HG02623 (cell line): ENCODE measurements around the gene OLR1.
A peak's percentile ranks its signal among the peaks of the same experiment; 100 is the strongest.
"Not testable (repeated sequence)": the region's sequence is repeated elsewhere in the genome, so short reads cannot be mapped to it uniquely, and the experiment has no call there.

Experiments used
- ATAC-seq: cut with Tn5 transposase; IDR thresholded peaks from one replicate; pipeline ENCODE4 v1.9.1; 2021; ENCODE audit warnings: moderate library complexity; ENCODE audit not compliant: unreplicated experiment

The OLR1 gene

GRCh38 chr12:10171973-10172728 lies at the start of gene OLR1:
OLR1 (minus strand) TSS chr12:10172132; CDS start chr12:10172077, 55 bp downstream.
- ATAC-seq = no peak

DNA sequence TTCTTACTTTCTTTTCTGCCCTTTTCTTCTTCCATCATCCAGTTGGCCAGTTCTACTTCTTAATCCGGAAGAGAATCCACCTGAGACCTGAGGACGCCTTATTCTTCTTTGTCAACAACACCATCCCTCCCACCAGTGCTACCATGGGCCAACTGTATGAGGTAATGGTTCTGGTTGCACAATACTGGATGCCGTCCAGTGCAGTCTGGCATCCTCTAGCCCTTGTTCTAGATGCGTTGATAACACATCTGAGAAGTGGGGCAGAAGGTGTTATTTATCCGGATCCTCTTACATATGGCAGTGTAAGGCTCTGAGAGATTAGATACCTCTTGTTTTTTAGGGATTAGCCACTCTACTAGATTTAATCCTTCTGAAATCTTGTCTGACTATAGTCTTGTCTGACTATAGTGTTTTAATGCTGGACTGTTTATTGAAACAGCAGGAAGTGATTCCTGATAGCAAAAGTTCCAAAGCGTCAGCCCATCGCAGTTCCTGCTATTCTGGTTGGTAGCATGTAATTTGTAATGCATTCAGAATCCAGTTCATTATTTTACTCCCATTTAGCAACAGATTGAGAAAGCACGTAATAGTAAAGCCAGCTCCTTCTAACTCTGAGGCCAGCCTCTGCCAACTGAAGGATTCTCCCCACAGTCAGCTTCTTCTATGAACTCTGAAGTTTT lies 48.6 kb upstream of the OLR1 start:
- ATAC-seq = no peak

- no peak for ATAC-seq
Observed at GRCh38 chr12:10218021-10218420, 46.1 kb upstream of the OLR1 start.

DNA sequence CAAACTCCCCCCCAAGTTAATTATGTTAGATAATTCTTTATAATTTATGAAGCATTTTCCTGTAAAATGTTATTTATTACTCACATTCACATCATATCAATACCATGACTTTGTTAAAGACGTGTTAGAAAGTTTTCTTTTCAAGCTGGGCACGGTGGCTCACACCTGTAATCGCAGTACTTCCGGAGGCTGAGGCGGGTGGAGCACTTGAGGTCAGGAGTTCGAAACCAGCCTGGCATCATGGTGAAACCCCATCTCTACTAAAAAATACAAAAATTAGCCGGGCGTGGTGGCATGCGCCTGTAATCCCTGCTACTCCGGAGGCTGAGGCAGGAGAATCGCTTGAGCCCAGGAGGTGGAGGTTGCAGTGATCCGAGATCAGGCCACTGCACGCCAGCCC lies 44.0 kb upstream of the OLR1 start:
- not testable (repeated sequence) for ATAC-seq

DNA sequence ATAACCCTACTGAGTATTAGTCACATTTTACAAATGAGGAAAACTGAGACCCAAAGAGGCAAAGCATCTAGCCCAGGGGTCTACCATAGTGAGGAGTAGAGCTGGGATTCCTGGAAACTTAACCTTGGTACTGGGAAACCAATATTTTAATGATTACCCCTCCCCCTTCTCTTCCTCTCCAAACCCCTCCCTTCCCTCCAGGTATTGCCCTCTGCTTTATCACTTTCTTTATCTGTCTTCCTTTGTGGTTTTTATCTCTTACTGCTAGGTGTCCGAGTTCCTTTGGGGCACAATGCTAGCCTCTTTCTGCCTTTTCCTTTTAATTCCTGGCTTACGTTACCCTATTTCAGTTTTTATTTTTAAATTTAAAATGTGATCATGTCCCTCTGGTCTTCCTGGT lies 43.5 kb upstream of the OLR1 start:
- ATAC-seq = no peak

GRCh38 chr12:10214895-10215267 lies 42.9 kb upstream of the OLR1 start:
- no peak for ATAC-seq

DNA sequence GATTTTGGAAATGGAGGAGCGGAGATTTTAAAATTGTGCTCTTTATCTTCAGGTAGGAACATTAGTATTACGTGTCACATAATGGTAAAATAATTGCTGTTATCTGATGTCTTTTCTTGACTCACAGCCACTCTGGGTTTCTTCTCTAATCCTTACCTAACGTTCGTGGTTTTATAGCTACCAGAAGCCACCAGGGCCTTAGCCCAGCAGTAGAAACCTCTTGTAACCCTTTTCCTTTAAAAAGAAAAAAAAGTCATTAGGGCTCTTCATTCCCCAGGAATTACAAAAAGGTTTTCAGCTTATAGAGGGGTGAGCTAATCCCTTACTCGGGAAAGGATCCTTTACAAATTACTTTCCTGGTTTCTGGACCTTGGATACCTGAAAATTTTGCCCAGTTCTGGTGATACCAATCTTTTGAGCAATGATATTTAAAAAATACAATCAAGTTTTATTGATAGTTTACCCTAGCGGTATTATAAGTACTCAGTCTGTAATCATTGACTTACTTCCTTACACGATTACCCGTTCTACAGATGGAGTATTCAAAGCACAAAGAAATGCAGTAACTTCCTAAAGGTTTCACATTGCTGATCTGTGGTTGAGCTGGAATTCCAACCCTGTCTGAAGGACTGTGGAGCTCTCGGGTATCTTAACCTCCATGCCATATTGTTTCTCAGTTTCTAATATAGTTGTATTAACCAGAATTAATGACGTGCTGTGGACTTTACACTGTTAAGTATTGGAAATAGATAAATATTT lies 42.4 kb upstream of the OLR1 start:
- ATAC-seq = no peak

GRCh38 chr12:10213168-10214135 lies 41.5 kb upstream of the OLR1 start:
- peak; percentile 47 for ATAC-seq

DNA sequence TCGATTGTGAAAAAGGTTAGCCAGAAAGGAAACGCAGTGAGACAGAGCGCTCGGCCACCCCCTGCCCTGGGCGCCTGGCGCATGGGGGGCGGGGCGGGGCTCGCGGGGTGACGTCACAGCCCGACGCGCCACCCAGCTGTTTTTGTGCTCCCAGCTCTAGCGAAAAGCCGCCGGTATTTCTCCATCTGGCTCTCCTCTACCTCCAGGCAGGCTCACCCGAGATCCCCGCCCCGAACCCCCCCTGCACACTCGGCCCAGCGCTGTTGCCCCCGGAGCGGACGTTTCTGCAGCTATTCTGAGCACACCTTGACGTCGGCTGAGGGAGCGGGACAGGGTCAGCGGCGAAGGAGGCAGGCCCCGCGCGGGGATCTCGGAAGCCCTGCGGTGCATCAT lies 40.8 kb upstream of the OLR1 start, which contains the start of gene GABARAPL1:
Gene GABARAPL1, plus strand, starts transcription at position 139 of the 393 bp plus-strand sequence. Its CDS starts 253 bp downstream, at position 392.
- peak; percentile 57 for ATAC-seq

- ATAC-seq = peak; percentile 53
Observed at GRCh38 chr12:10211940-10212738, 40.2 kb upstream of the OLR1 start.

GRCh38 chr12:10211101-10211939 lies 39.4 kb upstream of the OLR1 start:
- ATAC-seq = no peak

DNA sequence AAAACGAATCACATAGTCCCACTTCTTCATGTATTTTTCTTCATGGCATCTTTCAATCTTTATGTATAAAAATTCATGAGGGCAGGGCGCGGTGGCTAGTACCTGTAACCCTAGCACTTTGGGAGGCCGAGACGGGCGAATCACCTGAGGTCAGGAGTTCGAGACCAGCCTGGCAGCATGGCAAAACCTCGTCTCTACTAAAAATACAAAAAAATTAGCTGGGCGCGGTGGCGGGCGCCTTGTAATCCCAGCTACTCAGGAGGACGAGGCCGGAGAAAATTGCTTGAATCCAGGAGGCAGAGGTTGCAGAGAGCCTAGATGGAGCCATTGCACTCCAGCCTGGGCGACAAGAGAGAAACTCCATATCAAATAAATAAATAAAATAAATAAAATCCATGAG lies 38.3 kb upstream of the OLR1 start:
- no peak for ATAC-seq

DNA sequence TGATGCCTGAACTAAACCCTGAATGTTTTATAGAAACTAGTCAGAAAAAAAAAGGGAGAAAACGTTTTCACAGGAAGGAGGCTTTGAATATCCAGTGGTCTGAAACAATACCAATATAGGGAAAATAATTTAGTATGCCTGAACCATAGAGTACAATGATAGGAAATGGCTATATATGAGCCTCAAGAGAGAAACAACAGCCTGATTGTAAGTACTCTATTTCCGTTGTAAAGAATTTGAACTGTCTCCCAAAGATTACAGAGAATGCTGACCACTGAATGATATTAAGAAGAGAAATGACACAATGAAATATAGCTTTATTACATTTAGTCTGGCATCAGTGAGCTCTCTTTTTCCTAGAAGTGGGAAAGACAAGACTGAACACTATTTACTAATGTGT lies 35.2 kb upstream of the OLR1 start:
- ATAC-seq = no peak

GRCh38 chr12:10205220-10205807 lies 33.4 kb upstream of the OLR1 start:
- no peak for ATAC-seq

DNA sequence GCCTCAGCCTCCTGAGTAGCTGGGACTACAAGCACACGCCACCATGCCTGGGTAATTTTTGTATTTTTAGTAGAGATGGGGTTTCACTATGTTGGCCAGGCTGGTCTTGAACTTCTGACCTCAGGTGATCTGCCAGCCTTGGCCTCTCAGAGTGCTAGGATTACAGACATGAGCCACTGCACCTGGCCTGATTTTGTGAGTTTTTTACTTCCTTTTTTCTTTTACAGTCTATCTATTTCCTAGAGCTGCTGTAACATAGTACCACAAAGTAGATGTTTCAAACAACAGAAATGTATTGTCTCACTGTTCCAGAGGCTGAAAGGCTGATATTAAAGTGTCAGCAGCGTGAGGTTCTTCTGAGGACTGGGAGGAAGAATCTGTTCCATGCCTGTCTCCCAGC lies 32.6 kb upstream of the OLR1 start:
- not testable (repeated sequence) for ATAC-seq

DNA sequence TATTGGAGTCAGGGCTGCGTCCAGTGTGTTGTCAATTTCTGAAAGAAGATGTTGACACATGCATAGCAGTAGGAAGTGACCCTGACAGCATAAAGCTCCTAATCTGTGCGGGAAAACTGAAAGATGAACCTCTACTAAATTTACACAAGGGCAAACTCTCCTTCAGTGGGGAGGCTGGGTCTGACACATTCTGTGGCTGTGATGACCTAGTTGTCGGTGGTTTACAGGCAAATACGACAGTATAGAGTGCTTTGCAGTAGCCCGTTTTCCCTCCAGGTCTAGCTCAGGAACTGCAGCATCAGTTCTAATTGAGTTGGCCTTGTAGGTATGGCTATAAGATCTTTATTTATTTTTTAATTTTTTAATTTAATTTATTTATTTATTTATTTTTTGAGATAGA lies 25.9 kb upstream of the OLR1 start:
- no peak for ATAC-seq

- peak; percentile 85 for ATAC-seq
Observed at GRCh38 chr12:10196210-10196609, 24.3 kb upstream of the OLR1 start.

GRCh38 chr12:10194160-10194670 lies 22.3 kb upstream of the OLR1 start:
- ATAC-seq = no peak
